HUES64 (cell line): Measurements from ENCODE around the gene ACSM2A. TPM values are rescaled to one million over a fixed set of nuclear protein-coding genes. Genes with fewer than 3 reads are reported as not detected.
"Not testable (repeated sequence)": the region's sequence is repeated elsewhere in the genome, so short reads cannot be mapped to it uniquely, and the experiment has no call there.

ENCODE experiments used
- H3K27ac ChIP-seq: 2 replicates; pipeline ENCODE4 v1.7.0; 2013; ENCODE audit warnings: low read depth, low read length, inconsistent platforms
- H3K27me3 ChIP-seq: 2 replicates; pipeline ENCODE4 v1.6.1; 2013; ENCODE audit warnings: mild to moderate bottlenecking, low read length; ENCODE audit not compliant: insufficient read depth
- H3K36me3 ChIP-seq: 2 replicates; pipeline ENCODE4 v1.6.1; 2013; ENCODE audit warnings: mild to moderate bottlenecking, low read length; ENCODE audit not compliant: insufficient read depth
- H3K4me1 ChIP-seq: 2 replicates; pipeline ENCODE4 v1.6.1; 2013; ENCODE audit warnings: mild to moderate bottlenecking, low read length, moderate library complexity; ENCODE audit not compliant: insufficient read depth
- H3K4me3 ChIP-seq: 2 replicates; pipeline ENCODE4 v1.5.1; 2013; ENCODE audit warnings: mild to moderate bottlenecking, low read length, moderate library complexity
- H3K9ac ChIP-seq: 2 replicates; pipeline ENCODE4 v1.6.1; 2013; ENCODE audit warnings: mild to moderate bottlenecking, low read depth, low read length
- H3K9me3 ChIP-seq: 2 replicates; pipeline ENCODE4 v1.6.1; 2013; ENCODE audit warnings: low read depth, low read length; ENCODE audit not compliant: insufficient read depth
- WGBS: fragments of 150-250, 120-280 bp; methylation state at CpG from one replicate; pipeline ENCODE4 v1.1.7; 2013; ENCODE audit warnings: missing lambda C conversion rate; 5-methylcytosine and 5-hydroxymethylcytosine counted together
- polyA plus RNA-seq, 2 experiments: library from polyadenylated mRNA; stranded (reverse); fragments of 50-300 nt; gene quantifications; one replicate each; pipeline ENCODE4 v1.2.3, GENCODE V29; 2013

ACSM2A gene, protein sequence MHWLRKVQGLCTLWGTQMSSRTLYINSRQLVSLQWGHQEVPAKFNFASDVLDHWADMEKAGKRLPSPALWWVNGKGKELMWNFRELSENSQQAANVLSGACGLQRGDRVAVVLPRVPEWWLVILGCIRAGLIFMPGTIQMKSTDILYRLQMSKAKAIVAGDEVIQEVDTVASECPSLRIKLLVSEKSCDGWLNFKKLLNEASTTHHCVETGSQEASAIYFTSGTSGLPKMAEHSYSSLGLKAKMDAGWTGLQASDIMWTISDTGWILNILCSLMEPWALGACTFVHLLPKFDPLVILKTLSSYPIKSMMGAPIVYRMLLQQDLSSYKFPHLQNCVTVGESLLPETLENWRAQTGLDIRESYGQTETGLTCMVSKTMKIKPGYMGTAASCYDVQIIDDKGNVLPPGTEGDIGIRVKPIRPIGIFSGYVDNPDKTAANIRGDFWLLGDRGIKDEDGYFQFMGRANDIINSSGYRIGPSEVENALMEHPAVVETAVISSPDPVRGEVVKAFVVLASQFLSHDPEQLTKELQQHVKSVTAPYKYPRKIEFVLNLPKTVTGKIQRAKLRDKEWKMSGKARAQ
- not detected for polyA plus RNA-seq (2013, experiment 1 of 2)
- polyA plus RNA-seq (2013, experiment 2 of 2): not detected

DNA sequence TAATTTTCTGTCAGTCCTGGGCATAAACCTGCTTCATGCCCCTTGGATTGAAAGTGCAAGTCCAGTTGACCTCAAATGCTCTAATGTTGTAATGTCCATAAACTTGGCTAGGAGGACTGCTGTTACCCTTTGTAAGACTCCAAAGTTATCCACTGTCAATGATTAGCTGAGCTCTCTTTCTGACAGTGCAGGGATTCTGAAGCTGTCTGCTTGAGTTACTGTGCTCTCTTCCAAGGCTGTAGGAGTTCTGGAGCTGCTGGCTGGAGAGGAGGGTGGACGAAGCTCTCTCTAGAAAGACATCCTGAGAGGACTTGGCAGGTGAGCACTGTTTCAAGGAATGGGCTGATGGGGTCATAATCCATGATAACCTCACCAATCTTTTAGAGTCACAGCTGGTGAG lies at the start of gene ACSM2A:
Gene ACSM2A, plus strand, starts transcription at position 158 of the 400 bp plus-strand sequence. CDS start 8,594 bp downstream, outside the sequence.
- not testable (repeated sequence) for H3K4me1 ChIP-seq

DNA sequence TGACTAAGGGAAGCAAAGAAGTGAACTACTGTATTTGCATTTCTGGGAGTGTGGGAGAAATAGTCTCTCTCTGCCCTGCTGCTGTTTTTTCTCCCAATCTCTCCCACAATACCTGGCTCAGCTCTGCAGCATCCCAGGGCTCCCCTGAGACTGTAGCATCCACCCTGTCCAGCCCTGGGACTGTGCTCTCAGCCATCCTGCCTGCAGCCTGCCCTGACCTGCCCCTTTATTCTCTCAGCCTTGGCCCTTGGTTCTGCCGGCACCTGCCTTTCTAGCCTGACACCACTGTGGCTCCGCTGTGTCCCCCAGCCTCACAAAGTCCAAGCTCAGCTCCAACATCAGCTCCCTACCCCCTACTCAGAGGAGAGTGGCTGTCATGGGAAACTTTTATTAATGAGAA lies 48.7 kb upstream of the ACSM2A start:
- WGBS: 95% methylated on average over 2 of the region's 2 CpGs

More for the DNA sequence above, at the start of gene ACSM2A:
- H3K36me3 ChIP-seq, H3K27me3 ChIP-seq, H3K4me3 ChIP-seq, H3K27ac ChIP-seq, H3K9ac ChIP-seq, H3K9me3 ChIP-seq: not testable (repeated sequence)
- no CpG with 5 or more reads among the region's 1 CpG for WGBS

DNA sequence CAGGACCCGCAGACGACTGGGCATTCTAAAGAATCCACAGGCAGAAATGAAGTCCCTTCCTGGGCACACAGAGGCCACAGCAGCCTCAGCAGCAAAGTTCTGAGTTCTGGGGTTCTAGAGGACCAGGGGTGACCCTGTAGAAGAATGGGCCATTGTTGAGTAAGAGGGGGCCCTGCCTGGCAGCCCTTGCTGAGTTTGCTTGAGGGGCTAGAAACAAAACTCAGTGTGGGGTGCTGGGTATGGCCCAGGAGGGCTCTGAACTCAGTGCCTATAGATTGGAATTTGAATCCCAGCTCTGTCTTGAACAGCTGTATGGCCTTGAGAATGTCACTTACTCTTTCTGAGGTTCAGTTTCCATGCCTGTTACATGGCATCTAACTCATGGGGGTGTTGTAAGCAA lies 46.7 kb upstream of the ACSM2A start, which contains the start of gene PDILT:
Gene PDILT, minus strand, starts transcription at position 101 of the 400 bp plus-strand sequence. CDS start 5,437 bp downstream, outside the sequence.
- Histone ChIP-seq H3K4me1 (no peaks in the 10 kb centered on the region), H3K27me3 (no peaks in the 10 kb centered on the region), H3K36me3 (no peaks in the 10 kb centered on the region), H3K9ac (no peak within 1 kb of the TSS), H3K4me3 (no peak within 1 kb of the TSS), H3K27ac (no peak within 1 kb of the TSS), H3K9me3 (no peaks in the 10 kb centered on the region)
- WGBS: 90% methylated on average over 2 of the region's 2 CpGs

More for the DNA sequence above, 48.7 kb upstream of the ACSM2A start:
- Histone ChIP-seq H3K36me3 (no peaks in the 10 kb centered on the region), H3K4me1 (no peaks in the 10 kb centered on the region), H3K27me3 (no peaks in the 10 kb centered on the region), H3K27ac (no peak overlapping the region), H3K9ac (no peak overlapping the region), H3K9me3 (no peaks in the 10 kb centered on the region), H3K4me3 (no peak overlapping the region)

DNA sequence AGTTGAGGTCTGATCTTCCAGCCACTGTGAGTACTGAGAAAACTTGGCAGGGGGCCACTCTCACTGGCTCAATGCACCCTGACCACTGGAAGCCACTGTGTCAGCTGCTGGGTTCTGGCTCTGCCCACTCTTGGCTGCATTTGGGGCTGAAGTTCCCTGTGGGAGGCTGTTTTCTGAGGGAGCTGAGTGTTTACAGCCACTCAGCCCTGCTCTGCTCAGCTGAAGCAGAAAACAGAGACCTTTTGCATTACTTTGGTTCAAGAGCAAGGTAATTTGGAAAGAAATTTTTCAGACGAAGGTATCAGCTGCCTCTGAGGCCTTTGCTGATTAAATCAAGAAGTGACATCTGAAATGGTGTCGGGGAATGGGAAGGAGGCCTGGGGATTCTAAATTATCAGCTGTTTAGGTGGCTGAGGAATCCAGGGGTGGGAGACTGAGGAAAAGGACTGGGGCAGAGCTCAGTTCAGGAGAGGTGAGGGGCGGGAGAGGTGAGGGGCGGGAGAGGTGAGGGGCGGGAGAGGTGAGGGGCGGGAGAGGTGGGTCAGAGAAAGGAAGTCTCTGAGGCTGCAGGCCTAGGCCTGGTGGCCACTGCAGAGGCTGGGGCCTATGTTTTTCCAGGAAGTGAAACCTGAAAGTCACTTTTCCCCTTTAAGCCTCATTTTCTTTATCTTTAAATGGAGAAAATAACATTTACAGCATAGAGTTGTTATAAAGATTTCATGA lies 41.8 kb upstream of the ACSM2A start, which contains the start of gene ACSM5:
Gene ACSM5, plus strand, starts transcription at position 137 of the 723 bp plus-strand sequence. CDS start 1,951 bp downstream, outside the sequence.
- Histone ChIP-seq H3K27me3 (no peaks in the 10 kb centered on the region), H3K4me3 (no peak within 1 kb of the TSS), H3K27ac (peak within 1 kb of the TSS; percentile 58), H3K9me3 (no peaks in the 10 kb centered on the region), H3K36me3 (no peaks in the 10 kb centered on the region), H3K4me1 (no peaks in the 10 kb centered on the region), H3K9ac (no peak within 1 kb of the TSS)
- WGBS: 71% methylated on average over 6 of the region's 6 CpGs

DNA sequence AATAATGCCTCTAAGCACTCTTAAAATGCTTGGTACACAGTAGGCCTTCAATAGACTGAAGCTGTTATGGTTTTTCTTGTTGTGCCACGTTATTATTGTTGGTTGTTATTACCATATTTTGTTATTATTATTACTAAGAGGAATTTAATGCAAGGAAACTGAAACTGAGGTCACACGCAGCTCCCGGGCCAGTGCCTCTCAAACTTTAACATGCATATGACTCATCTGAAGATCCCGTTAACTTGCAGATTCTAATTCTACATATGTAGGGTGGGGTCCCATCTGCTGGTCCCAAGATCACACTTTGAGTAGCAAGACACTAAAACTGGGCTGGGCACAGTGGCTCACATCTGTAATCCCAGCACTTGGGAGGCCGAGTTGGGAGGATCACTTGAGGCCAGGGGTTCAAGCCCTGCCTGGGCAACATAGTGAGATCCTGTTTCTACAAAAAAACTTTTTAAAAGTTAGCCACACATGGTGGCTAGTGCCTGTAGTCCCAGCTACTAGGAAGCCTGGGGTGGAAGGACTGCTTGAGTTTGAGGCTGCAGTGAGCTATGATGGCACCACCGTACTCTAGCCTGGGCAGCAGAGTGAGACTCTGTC lies 41.1 kb upstream of the ACSM2A start:
- WGBS: 90% methylated on average over 6 of the region's 6 CpGs
- Histone ChIP-seq H3K27ac (no peak overlapping the region), H3K36me3 (no peaks in the 10 kb centered on the region), H3K27me3 (no peaks in the 10 kb centered on the region), H3K9me3 (no peaks in the 10 kb centered on the region), H3K4me3 (no peak overlapping the region), H3K9ac (no peak overlapping the region), H3K4me1 (no peaks in the 10 kb centered on the region)

DNA sequence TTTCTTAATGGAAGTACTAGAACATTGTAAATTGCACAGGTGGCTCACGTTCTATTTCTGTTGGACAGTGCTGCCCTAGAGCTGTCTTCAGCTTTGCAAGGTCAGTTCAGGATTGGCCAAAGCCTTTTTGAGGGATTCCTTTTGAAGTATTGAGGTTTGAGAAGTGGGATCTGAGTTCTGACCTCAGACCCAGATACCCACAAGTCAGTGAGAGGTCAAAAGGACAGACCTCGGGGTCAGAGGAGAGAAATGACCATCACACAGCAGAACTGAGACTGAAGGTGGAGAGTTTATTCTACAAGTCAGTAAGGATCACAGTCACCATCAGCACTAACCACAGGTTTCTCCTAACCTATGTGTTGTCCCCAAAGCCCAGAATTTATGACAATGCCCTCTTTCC lies 40.3 kb upstream of the ACSM2A start:
- no peak overlapping the region for H3K27ac ChIP-seq
- H3K4me1 ChIP-seq: no peaks in the 10 kb centered on the region
- no peaks in the 10 kb centered on the region for H3K9me3 ChIP-seq
- no peak overlapping the region for H3K9ac ChIP-seq
- H3K36me3 ChIP-seq: no peaks in the 10 kb centered on the region
- WGBS: 96% methylated on average over 2 of the region's 2 CpGs
- no peaks in the 10 kb centered on the region for H3K27me3 ChIP-seq
- H3K4me3 ChIP-seq: no peak overlapping the region

DNA sequence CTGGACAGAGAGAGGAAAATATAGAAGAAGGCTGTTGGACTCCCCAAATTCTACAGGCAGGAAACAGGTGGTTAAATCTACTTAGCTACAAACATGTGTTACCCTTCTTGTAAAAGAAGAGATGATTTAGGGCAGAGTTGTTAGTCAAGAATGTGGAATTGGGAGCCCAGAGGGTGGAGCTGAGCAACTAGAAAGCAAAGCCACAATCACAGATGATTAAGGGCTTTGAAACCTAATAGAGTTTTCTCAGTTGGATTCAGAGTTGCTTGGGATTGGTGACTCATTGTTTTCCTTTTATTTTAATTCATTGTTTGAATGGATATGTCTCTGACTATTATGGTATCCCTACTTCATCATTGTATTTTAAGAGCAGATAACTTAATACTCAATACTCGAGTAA lies 35.8 kb upstream of the ACSM2A start:
- WGBS: no CpG with 5 or more reads among the region's 1 CpG
- no peaks in the 10 kb centered on the region for H3K4me1 ChIP-seq
- H3K36me3 ChIP-seq: no peaks in the 10 kb centered on the region
- no peak overlapping the region for H3K27ac ChIP-seq
- H3K27me3 ChIP-seq: no peaks in the 10 kb centered on the region
- no peak overlapping the region for H3K9ac ChIP-seq
- no peak overlapping the region for H3K4me3 ChIP-seq
- no peaks in the 10 kb centered on the region for H3K9me3 ChIP-seq

DNA sequence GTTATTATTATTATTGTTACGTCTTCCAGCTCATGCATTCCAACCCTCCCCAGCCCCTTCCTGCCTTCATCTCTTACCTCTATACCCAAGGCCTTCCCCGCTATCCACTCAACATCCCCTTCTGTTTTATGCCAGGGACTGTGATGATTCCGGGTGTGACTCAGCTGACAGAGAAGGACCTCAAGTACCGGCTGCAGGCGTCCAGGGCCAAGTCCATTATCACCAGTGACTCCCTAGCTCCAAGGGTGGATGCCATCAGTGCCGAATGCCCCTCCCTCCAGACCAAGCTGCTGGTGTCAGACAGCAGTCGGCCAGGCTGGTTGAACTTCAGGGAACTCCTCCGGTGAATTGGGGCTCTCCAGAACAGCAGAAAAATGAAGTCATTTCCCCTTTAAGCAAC lies 32.2 kb upstream of the ACSM2A start:
- H3K9me3 ChIP-seq, H3K9ac ChIP-seq, H3K4me1 ChIP-seq, H3K36me3 ChIP-seq, H3K4me3 ChIP-seq, H3K27ac ChIP-seq, H3K27me3 ChIP-seq: not testable (repeated sequence)
- 90% methylated on average over 8 of the region's 8 CpGs for WGBS

DNA sequence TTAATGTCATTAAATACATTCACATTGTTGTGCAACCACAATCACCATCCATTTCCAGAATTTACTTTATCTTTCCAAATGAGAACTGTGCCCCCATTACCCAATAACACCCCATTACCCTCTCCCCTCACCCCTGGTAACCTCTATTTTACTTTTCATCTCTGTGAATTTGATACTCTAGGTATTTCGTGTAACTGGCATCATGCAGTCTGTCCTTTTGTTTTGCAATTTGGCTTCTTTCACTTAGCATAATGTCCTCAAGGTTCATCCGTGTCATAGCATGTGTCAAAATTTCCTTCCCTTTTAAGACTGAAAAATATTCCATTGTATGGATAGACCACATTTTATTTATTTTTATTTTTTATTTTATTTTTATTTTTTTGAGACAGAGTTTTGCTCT lies 29.6 kb upstream of the ACSM2A start:
- H3K27me3 ChIP-seq, H3K9me3 ChIP-seq, H3K36me3 ChIP-seq, H3K27ac ChIP-seq, H3K4me3 ChIP-seq, H3K4me1 ChIP-seq, H3K9ac ChIP-seq: not testable (repeated sequence)
- WGBS: 100% methylated on average over 1 of the region's 2 CpGs

DNA sequence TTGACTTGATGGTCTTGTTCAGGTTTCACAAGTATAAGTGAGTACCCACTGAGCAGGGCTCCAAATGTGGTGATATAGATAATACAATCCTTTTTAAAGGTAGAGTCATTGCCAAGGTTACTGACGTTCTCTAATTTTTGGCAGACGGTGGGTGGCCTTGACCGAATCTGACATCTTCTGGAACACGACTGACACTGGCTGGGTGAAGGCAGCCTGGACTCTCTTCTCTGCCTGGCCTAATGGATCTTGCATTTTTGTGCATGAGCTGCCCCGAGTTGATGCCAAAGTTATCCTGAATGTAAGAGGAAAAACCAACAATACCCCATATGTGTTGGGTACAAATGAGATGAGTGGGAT lies 27.6 kb upstream of the ACSM2A start:
- H3K36me3 ChIP-seq, H3K27me3 ChIP-seq, H3K4me1 ChIP-seq, H3K4me3 ChIP-seq, H3K27ac ChIP-seq, H3K9ac ChIP-seq, H3K9me3 ChIP-seq: not testable (repeated sequence)
- WGBS: 96% methylated on average over 5 of the region's 5 CpGs
